22Rv1 (cell line): ENCODE data around the gene KIRREL3.

ENCODE experiments used
- CTCF ChIP-seq: fragments of 450-650 bp; IDR thresholded peaks from 2 replicates; pipeline ENCODE4 v1.5.1; 2017; ENCODE audit warnings: mild to moderate bottlenecking
- ZFX ChIP-seq: fragments of 450-650 bp; IDR thresholded peaks from 2 replicates; pipeline ENCODE4 v1.6.1; 2017; ENCODE audit warnings: antibody characterized with exemption, borderline replicate concordance

DNA sequence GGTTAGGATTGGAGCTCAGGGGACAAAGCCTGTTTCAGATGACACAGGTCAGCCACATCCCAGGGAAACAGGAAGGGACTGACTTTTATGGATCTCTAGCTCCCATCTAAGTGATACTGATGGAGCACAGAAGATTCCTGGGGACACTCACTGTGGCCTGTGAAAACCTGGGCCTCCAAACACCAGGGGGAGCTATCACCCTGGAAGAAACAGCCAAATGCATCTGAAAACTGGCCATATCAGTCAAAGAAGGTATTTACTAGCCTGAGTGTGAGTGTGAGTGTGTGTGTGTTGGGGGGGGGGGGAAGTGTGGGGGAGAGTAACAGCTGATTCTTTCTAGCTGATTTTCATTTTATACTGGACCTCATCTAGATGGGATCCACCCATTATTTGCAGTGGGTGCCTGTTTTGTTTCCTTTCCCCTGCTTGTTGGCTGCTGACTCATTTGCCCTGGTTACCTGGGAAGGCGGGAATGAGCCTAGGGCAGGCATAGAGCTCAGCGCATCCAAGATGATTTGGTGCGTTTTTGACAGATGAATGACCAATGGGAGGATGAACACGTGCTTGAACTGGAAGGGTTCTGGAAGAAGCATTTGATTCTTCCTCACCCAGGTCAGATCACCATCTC lies 284.0 kb downstream of the KIRREL3 start:
- TF ChIP-seq CTCF (peak; percentile 62), ZFX (no peak)
